Astrocyte of the spinal cord (primary cell): Measurements from ENCODE around the gene PHF20.
"Not testable (repeated sequence)": the region's sequence is repeated elsewhere in the genome, so short reads cannot be mapped to it uniquely, and the experiment has no call there.

Source experiments
- DNase-seq: peaks from one replicate; pipeline ENCODE4 v3.0.0; 2011; ENCODE audit warnings: low read depth, low spot score
- H3K4me3 ChIP-seq: 2 replicates; pipeline ENCODE4 v1.5.1; 2011; ENCODE audit warnings: low read depth, mild to moderate bottlenecking, low read length, moderate library complexity
- CTCF ChIP-seq: IDR thresholded peaks from 2 replicates; pipeline ENCODE4 v1.5.1; 2012; ENCODE audit warnings: low read depth, mild to moderate bottlenecking, low read length, inconsistent platforms
- in situ Hi-C: cut with HindIII; loops from 2 replicates; pipeline ENCODE4 v1.10.0; 2017; ENCODE audit warnings: low sequenced_read_pairs

Gene PHF20

GRCh38 chr20:35893942-35894341 lies 122.1 kb downstream of the PHF20 start:
- no peak for DNase-seq
- in situ Hi-C loops, result no loop called here
- H3K4me3 ChIP-seq, result no peak overlapping the region
- no peak for TF ChIP-seq CTCF

DNA sequence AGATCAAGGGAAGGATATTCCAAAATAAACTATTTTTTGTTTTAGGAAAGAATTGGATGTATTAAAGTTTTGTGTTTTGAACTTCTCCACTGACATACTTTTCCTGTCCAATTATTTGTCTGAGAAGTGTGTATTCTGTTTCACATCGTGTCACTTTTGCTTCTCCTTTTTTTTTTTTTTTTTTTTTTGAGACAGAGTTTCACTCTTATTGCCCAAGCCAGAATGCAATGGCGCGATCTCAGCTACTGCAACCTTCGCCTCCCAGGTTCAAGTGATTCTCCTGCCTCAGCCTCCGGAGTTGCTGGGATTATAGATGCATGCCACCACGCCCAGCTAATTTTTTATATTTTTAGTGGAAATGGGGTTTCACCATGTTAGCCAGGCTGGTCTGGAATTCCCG lies 123.7 kb downstream of the PHF20 start:
- DNase-seq, in situ Hi-C loops, H3K4me3 ChIP-seq: not testable (repeated sequence)

DNA sequence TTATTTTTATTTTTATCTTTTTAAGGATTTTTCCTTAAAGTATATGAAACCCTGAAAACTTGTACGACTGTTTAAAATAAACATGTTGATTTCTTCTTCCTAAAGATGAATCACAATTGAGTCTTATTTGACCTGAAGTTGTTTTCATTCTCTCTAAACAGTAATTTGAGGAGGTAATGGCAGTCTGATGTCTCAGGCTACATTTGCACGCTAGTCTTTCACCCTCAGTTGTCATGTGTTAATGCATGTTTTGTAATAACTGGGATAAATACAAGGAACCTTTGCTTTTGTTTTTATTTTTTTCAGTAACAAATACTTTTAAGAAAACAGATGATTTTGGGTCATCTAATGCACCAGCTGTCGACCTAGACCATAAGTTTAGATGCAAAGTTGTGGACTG lies 127.2 kb downstream of the PHF20 start:
- in situ Hi-C loops, result no loop called here
- H3K4me3 ChIP-seq, result no peak overlapping the region
- no peak for TF ChIP-seq CTCF
- no peak for DNase-seq

GRCh38 chr20:35901230-35901629 lies 129.4 kb downstream of the PHF20 start:
- DNase-seq, H3K4me3 ChIP-seq, in situ Hi-C loops: not testable (repeated sequence)

DNA sequence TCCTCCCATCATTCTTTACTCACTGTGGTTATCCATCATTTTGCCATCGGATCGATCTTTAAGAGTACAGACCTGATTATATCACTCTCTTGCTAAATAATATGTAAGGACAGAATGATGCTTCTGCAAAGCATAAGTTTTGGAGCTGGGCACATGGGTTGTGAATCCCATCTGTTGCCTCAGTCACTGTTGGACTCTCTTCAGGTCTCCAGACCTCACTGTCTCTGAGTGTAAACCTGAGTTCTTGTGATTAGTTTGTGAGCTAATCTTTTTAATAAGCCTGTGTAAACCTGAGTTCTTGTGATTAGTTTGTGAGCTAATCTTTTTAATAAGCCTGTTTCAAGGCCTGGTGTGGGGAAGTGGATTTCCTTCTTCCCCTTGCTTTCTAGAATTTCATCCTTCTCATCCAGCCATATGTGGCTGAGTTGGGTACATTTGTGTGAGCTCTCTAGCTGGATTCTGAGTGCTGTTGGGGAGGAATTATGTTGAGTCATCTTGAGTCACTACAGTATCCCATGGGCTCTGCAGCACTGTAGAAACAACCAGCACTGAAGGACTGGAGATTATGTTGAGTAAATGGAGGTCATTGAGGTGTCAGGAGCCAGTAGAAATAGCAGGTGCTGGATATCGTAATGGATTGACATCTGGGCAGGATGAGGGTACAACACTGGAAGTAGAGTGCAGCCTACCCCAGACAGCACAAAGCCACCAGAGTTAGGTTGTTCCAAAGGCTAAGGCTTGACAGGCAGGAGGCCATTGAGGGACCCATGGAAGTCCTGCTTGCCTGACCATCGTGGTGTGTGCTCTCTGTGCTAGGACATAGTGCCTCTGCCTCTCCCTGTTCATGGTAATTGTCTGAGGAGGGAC lies 130.1 kb downstream of the PHF20 start:
- peak; percentile 88 for DNase-seq
- in situ Hi-C loops, result no loop called here
- TF ChIP-seq CTCF, result no peak
- H3K4me3 ChIP-seq, result no peak overlapping the region

GRCh38 chr20:35902545-35902941 lies 130.7 kb downstream of the PHF20 start:
- no peak for DNase-seq
- H3K4me3 ChIP-seq, result no peak overlapping the region
- TF ChIP-seq CTCF, result no peak
- in situ Hi-C loops, result no loop called here

DNA sequence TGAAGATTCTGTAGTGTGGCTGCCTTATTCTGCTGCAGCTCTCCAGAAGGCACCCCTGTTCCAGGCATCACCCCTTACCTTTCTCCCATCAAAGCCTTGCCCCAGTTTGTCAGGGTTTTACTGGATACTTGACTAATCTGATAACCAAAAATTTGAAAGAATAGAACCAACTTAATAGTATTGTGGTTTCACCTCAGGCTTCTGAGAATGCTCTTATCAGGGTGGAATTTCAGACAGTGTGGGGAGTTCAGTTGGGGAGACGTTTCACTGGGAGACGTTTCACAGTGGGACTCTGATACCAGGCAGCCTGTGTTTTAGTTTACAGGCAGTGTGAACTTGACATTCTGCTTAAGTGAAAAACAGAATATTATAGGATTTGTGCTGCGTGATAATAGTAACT lies 132.0 kb downstream of the PHF20 start:
- no peak for DNase-seq
- no peak for TF ChIP-seq CTCF
- in situ Hi-C loops, result no loop called here
- no peak overlapping the region for H3K4me3 ChIP-seq
